ENCODE measurements around the gene CCL19.

The CCL19 gene

DNA sequence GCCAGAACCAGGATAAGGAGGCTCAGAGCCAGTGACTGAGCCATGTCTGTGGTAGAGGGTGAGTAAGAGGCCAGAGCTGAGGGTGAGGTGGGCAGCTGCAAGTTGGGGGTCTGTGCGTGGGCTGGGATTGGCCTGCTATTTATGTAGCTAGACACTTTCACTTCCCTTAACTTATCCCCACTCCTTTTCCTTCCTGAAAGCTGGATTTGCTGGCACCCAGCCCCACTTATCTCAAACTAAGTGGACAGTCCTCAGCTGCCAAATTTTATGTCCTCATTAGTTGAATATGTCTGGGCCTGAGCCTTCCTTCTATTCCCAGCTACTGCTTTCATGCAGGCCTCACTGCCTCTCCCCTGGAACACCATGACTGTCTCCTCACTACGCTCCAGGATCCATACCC is 18.9 kb upstream of the CCL19 start, which contains the start of gene CCL21:
Gene CCL21 (minus strand): TSS at position 114 of the 400 bp plus-strand sequence. CDS start 70 bp downstream, at position 44.
- no peak within 1 kb of the TSS for H3K4me3 ChIP-seq (ENCODE audit: low read depth, low read length)
- TF ChIP-seq, protein P1, sequence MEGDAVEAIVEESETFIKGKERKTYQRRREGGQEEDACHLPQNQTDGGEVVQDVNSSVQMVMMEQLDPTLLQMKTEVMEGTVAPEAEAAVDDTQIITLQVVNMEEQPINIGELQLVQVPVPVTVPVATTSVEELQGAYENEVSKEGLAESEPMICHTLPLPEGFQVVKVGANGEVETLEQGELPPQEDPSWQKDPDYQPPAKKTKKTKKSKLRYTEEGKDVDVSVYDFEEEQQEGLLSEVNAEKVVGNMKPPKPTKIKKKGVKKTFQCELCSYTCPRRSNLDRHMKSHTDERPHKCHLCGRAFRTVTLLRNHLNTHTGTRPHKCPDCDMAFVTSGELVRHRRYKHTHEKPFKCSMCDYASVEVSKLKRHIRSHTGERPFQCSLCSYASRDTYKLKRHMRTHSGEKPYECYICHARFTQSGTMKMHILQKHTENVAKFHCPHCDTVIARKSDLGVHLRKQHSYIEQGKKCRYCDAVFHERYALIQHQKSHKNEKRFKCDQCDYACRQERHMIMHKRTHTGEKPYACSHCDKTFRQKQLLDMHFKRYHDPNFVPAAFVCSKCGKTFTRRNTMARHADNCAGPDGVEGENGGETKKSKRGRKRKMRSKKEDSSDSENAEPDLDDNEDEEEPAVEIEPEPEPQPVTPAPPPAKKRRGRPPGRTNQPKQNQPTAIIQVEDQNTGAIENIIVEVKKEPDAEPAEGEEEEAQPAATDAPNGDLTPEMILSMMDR (conservative IDR thresholded peaks at IDR 0.05; ENCODE audit: low read depth, low read length): no peak
- DNase-seq (ENCODE audit: low read depth): no peak

DNA sequence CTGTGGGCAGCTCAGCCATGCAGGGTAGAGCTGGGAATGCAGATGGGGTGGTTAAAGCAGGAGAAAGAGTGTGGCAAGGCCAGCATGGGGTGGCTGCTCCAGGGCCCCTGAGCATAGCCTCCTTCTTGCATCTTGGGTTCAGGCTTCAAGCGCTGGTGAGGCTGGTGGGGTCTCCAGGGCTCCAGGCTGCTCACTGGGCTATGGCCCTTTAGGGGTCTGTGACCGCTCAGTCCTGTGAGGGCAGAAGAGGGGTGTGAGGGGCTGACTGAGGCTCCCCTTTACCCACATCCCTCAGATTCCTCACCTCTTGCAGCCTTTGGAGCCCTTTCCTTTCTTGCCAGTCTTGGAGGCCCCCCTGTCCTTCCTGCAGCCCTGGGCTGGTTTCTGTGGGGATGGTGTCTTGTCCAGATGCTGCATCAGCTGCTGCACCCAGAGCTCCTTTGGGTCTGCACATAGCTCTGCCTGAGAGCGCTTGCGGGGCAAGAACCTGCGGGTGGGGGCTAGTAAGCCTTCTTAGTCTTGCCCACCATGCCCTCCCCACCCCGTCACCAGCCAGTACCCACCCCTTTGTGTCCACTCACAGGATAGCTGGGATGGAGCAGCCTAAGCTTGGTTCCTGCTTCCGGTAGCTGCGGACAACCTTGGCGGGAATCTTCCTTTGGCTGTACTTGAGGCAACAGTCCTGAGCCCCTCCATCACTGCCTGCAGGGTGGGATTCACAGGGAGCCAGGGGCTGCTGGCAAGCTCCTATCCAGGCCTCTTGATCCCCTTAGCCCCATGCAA is 18.3 kb upstream of the CCL19 start:
- no peak for DNase-seq (ENCODE audit: low read depth)
- TF ChIP-seq, protein P1 (conservative IDR thresholded peaks at IDR 0.05; ENCODE audit: low read depth, low read length): no peak
- H3K4me3 ChIP-seq (ENCODE audit: low read depth, low read length): no peak overlapping the region

DNA sequence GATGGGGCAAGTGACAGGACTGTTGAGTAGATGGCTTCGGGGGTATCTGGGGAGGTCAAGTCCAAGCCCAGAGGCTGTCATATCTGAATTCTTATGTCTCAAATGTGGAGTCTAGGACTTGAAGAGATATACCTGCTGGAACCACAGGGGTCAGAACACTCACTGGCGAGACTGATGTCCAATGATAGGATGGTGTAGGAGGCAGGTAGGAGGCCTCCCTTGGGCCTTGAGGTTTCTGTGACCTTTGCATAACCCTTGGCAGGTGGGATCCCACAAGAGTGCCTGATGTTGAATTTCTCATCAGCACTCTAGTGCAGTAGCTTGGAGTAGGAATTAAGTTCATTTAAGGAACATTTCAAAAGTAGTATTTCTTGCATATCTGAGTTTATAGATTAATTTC is 16.1 kb upstream of the CCL19 start:
- no peak for DNase-seq (ENCODE audit: low read depth)
- TF ChIP-seq, protein P1 (conservative IDR thresholded peaks at IDR 0.05; ENCODE audit: low read depth, low read length): no peak
- H3K4me3 ChIP-seq (ENCODE audit: low read depth, low read length): no peak overlapping the region

DNA sequence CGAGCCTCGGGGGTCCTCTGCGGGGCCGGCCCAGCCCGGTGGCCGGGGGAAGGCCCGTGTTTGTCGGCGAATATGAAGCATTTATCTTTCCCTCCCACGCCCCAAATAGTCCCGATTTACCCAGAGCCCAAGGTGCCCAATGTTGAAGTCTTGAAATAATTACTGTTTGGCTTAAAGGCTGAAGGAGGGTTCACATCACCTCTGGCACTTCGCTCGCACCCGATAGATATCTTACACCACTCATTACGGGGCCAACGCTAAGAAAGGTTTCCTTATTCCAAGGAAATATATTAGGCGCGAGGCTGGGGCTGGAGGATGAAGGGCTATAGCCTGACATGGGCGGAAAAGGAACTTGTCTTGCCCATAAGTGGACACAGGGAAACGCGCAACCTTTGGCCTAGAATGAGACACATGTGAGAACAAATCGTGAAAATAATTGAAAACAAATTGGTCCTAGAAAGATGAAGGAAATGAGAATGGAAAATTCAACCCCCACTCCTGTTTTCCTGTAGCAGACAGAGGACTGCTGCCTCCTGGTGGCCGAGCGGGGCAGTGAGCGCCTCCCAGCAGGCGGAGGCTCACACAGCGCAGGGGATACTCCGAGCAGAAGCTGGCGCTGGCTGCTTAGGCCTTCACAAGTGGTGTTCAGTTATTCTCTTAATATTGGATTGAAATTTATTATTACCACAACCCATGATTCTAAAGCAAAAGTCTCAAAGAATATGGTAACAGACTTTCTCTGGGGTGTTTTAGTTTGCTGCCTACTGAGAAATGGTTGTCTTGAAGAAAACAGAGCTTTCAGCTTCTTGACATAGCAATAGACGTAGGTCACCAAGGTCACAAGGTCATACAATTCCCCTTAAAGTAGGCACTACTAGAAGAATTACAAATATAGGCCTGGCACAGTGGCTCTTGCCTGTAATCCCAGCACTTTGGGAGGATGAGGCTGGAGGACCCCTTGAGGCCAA is 11.0 kb upstream of the CCL19 start:
- TF ChIP-seq, protein P1 (conservative IDR thresholded peaks at IDR 0.05; ENCODE audit: low read depth, low read length): peak; percentile 100
- peak; percentile 93 for DNase-seq (ENCODE audit: low read depth)
- peak overlapping the region; percentile 66 for H3K4me3 ChIP-seq (ENCODE audit: low read depth, low read length)

DNA sequence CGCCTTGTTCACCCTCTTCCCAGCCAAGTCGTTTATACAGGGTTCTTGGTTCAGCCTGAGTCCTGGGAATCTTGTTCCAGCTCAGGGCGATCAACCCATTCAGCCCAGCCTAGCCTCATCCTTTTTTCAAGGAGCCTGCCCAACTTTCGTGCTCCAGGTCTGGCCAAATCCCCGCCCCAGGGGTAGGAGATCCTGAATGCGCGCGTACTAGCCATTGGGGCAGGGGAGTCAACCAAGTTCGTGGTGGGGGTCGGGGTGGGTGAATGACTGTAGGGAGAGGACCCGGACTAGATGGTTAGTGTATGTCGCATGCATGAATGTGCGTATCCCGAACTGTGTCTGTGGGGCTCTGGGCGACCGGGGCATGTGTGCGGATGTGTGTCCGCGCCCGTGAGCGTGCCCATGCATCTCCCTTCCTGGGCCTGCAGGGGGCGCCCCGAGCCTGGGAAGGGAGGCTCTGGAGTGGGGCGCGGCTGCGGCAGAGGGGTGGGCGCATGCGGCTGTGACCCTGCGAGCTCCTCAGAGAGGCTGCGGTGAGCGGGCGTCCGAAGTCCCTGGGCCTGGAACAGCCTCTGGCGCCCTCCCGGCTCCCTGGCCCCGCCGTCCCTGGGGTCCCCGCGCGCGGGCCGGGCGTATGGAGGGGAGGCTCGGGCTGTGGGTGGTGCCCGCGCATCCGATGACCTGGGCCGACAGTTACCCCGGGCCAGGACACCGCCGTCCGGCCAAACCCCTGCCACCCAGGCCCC is 10.1 kb upstream of the CCL19 start:
- TF ChIP-seq, protein P1 (conservative IDR thresholded peaks at IDR 0.05; ENCODE audit: low read depth, low read length): peak; percentile 77
- peak overlapping the region; percentile 66 for H3K4me3 ChIP-seq (ENCODE audit: low read depth, low read length)
- DNase-seq (ENCODE audit: low read depth): peak; percentile 58

DNA sequence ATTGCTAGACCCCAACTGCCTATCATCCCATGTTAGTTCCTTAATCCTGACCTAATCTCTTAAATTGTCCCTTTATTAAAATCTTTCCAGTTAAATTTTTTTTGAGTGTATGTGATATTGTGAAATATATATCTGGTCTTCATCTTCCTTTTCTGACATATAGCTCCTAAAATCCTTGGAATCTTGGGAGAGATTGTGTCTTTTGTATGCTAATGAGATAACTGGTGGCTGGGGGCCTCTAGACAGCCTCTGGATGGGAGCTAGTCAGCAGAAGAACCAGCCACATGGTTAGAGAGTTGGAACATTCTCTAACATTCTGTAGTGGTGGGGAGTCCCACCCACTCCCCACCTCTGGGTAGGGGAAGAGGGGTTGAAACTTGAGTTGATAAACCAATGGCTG is 3.7 kb upstream of the CCL19 start:
- TF ChIP-seq, protein P1 (conservative IDR thresholded peaks at IDR 0.05; ENCODE audit: low read depth, low read length): no peak

More for the DNA sequence above, 3.7 kb upstream of the CCL19 start:
- H3K4me3 ChIP-seq (ENCODE audit: low read depth, low read length): no peak overlapping the region
- DNase-seq (ENCODE audit: low read depth): no peak

Data from choroid plexus epithelial cell (primary cell).